ENCODE data around the gene NKRF. TPM values are rescaled to one million over a fixed set of nuclear protein-coding genes. Genes with fewer than 3 reads are reported as not detected.

NKRF gene
- polyA plus RNA-seq, 1 of the 3 experiments (the other 2 are of a cell fraction) = 3.2 TPM

DNA sequence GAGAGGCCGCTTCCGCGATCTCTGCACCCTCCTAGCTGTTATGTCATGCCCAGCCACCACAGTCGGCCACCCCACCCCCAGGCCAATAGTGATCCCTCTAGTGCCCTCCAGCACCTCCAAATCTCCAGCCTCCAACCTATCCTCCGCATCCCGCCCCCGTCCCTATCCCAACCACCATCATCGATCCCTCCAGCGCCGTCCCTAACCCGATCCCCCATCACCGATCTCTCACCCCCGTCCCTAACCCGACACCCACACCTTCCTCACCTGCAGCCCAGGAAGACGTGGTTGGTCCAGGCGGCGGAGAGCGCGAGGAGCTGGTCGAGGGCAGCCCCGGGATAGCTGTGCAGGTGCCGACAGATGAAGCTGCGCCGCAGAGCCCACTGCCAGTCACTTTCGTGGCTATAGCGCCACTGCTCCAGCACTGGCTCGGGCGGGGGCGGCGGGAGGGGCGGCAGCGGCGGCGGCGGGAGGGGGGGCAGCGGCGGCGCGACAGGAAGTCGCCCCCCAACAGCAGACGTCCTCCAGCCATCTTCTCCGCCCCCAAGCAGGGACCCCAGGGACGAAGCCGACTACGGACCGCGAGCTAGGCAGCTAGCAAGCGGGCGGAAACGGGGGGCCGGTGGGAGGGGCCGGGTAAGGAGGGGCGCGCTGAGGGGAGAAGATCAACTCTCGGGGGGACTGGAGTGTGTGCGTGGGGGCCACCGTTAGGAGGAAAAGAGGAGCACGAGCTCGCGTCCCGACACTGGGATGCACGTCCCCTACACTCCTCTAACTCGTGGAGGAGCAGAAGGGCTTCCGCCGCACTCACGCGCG, 552 bp downstream of the NKRF start:
- TF ChIP-seq, protein P1, sequence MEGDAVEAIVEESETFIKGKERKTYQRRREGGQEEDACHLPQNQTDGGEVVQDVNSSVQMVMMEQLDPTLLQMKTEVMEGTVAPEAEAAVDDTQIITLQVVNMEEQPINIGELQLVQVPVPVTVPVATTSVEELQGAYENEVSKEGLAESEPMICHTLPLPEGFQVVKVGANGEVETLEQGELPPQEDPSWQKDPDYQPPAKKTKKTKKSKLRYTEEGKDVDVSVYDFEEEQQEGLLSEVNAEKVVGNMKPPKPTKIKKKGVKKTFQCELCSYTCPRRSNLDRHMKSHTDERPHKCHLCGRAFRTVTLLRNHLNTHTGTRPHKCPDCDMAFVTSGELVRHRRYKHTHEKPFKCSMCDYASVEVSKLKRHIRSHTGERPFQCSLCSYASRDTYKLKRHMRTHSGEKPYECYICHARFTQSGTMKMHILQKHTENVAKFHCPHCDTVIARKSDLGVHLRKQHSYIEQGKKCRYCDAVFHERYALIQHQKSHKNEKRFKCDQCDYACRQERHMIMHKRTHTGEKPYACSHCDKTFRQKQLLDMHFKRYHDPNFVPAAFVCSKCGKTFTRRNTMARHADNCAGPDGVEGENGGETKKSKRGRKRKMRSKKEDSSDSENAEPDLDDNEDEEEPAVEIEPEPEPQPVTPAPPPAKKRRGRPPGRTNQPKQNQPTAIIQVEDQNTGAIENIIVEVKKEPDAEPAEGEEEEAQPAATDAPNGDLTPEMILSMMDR (IDR thresholded peaks at IDR 0.05) = no peak
- TF ChIP-seq SIN3A (IDR thresholded peaks at IDR 0.05; ENCODE audit: borderline replicate concordance, low read depth, low read length) (no peak), NRF1 (IDR thresholded peaks at IDR 0.05; ENCODE audit: low read depth, low read length) (no peak), NFIC (IDR thresholded peaks at IDR 0.05; ENCODE audit: borderline replicate concordance) (no peak), FOSL2 (IDR thresholded peaks at IDR 0.05; ENCODE audit: borderline replicate concordance, low read depth) (no peak), MXI1 (IDR thresholded peaks at IDR 0.05; ENCODE audit: low read depth, low read length) (no peak), RFX5 (IDR thresholded peaks at IDR 0.05; ENCODE audit: low read length) (no peak), TEAD4 (IDR thresholded peaks at IDR 0.05; ENCODE audit: borderline replicate concordance, insufficient read depth) (no peak), GABPA (IDR thresholded peaks at IDR 0.05; ENCODE audit: low read depth) (no peak), CHD2 (IDR thresholded peaks at IDR 0.05; ENCODE audit: low read length, partially characterized antibody) (no peak), FOXJ3 (CRISPR knock-in tag; IDR thresholded peaks at IDR 0.05) (no peak), RAD21 (IDR thresholded peaks at IDR 0.05; ENCODE audit: low read length) (no peak), RCOR1 (IDR thresholded peaks at IDR 0.05; ENCODE audit: low read length) (no peak), SMC3 (IDR thresholded peaks at IDR 0.05; ENCODE audit: low read depth, low read length) (no peak)
- TF ChIP-seq, protein P2, sequence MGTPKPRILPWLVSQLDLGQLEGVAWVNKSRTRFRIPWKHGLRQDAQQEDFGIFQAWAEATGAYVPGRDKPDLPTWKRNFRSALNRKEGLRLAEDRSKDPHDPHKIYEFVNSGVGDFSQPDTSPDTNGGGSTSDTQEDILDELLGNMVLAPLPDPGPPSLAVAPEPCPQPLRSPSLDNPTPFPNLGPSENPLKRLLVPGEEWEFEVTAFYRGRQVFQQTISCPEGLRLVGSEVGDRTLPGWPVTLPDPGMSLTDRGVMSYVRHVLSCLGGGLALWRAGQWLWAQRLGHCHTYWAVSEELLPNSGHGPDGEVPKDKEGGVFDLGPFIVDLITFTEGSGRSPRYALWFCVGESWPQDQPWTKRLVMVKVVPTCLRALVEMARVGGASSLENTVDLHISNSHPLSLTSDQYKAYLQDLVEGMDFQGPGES (IDR thresholded peaks at IDR 0.05; ENCODE audit: low read depth, low read length) = no peak
- TF ChIP-seq, protein P3, sequence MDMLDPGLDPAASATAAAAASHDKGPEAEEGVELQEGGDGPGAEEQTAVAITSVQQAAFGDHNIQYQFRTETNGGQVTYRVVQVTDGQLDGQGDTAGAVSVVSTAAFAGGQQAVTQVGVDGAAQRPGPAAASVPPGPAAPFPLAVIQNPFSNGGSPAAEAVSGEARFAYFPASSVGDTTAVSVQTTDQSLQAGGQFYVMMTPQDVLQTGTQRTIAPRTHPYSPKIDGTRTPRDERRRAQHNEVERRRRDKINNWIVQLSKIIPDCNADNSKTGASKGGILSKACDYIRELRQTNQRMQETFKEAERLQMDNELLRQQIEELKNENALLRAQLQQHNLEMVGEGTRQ (IDR thresholded peaks at IDR 0.05; ENCODE audit: borderline replicate concordance, low read depth, low read length) = no peak
- TF ChIP-seq, protein P4, sequence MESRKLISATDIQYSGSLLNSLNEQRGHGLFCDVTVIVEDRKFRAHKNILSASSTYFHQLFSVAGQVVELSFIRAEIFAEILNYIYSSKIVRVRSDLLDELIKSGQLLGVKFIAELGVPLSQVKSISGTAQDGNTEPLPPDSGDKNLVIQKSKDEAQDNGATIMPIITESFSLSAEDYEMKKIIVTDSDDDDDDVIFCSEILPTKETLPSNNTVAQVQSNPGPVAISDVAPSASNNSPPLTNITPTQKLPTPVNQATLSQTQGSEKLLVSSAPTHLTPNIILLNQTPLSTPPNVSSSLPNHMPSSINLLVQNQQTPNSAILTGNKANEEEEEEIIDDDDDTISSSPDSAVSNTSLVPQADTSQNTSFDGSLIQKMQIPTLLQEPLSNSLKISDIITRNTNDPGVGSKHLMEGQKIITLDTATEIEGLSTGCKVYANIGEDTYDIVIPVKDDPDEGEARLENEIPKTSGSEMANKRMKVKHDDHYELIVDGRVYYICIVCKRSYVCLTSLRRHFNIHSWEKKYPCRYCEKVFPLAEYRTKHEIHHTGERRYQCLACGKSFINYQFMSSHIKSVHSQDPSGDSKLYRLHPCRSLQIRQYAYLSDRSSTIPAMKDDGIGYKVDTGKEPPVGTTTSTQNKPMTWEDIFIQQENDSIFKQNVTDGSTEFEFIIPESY (IDR thresholded peaks at IDR 0.05; ENCODE audit: borderline replicate concordance, low read depth) = no peak
- TF ChIP-seq, protein P5, sequence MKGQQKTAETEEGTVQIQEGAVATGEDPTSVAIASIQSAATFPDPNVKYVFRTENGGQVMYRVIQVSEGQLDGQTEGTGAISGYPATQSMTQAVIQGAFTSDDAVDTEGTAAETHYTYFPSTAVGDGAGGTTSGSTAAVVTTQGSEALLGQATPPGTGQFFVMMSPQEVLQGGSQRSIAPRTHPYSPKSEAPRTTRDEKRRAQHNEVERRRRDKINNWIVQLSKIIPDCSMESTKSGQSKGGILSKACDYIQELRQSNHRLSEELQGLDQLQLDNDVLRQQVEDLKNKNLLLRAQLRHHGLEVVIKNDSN (IDR thresholded peaks at IDR 0.05; ENCODE audit: borderline replicate concordance, low read depth) = no peak
- TF ChIP-seq, protein P6, sequence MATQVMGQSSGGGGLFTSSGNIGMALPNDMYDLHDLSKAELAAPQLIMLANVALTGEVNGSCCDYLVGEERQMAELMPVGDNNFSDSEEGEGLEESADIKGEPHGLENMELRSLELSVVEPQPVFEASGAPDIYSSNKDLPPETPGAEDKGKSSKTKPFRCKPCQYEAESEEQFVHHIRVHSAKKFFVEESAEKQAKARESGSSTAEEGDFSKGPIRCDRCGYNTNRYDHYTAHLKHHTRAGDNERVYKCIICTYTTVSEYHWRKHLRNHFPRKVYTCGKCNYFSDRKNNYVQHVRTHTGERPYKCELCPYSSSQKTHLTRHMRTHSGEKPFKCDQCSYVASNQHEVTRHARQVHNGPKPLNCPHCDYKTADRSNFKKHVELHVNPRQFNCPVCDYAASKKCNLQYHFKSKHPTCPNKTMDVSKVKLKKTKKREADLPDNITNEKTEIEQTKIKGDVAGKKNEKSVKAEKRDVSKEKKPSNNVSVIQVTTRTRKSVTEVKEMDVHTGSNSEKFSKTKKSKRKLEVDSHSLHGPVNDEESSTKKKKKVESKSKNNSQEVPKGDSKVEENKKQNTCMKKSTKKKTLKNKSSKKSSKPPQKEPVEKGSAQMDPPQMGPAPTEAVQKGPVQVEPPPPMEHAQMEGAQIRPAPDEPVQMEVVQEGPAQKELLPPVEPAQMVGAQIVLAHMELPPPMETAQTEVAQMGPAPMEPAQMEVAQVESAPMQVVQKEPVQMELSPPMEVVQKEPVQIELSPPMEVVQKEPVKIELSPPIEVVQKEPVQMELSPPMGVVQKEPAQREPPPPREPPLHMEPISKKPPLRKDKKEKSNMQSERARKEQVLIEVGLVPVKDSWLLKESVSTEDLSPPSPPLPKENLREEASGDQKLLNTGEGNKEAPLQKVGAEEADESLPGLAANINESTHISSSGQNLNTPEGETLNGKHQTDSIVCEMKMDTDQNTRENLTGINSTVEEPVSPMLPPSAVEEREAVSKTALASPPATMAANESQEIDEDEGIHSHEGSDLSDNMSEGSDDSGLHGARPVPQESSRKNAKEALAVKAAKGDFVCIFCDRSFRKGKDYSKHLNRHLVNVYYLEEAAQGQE (IDR thresholded peaks at IDR 0.05; ENCODE audit: low read depth, low read length) = no peak
- TF ChIP-seq, protein P7, sequence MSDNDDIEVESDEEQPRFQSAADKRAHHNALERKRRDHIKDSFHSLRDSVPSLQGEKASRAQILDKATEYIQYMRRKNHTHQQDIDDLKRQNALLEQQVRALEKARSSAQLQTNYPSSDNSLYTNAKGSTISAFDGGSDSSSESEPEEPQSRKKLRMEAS (IDR thresholded peaks at IDR 0.05; ENCODE audit: low read depth) = no peak
- Histone ChIP-seq H2AFZ (ENCODE audit: low read depth) (no peak overlapping the region), H3K27me3 (ENCODE audit: insufficient read depth) (peaks cover 10% of the 10 kb centered on the region; the same call in 1 of the 2 replicates), H3K4me2 (peak overlapping the region; percentile 66), H3K9me2 (no peaks in the 10 kb centered on the region), H3K27ac (ENCODE audit: low read depth in 2 of 2, low read length in 1 of 2) (peak overlapping the region; percentile 61 to 86; a peak in 3 of 4 replicates), H3K9ac (peak overlapping the region; percentile 71; the same call in 1 of the 2 replicates), H3K4me1 (ENCODE audit: control insufficient read depth in 1 of 2, insufficient read depth in 2 of 2, low read depth in 1 of 2, low read length in 1 of 2) (no peaks in the 10 kb centered on the region; a peak in 1 of 4 replicates), H3F3A (replicated peaks; ENCODE audit: insufficient read depth) (no peaks in the 10 kb centered on the region), H4K20me1 (ENCODE audit: insufficient read depth) (0 out of 2 replicates have a peak, but pooled peaks cover 6% of the 10 kb centered on the region), H3K4me3 (ENCODE audit: low read depth in 2 of 2, low read length in 1 of 2) (peak overlapping the region; percentile 65 to 70), H3K36me3 (replicated peaks in 1 of 2; ENCODE audit: control insufficient read depth in 1 of 2, insufficient read depth in 2 of 2, low read length in 1 of 2) (no peaks in the 10 kb centered on the region), H3K9me3 (no peaks in the 10 kb centered on the region), H3K79me2 (ENCODE audit: insufficient read depth) (peaks cover 44% of the 10 kb centered on the region)
- DNase-seq = peak; percentile 69
- 16% methylated on average over 30 of the region's 68 CpGs for WGBS (ENCODE audit: low lambda C conversion rate)
- ChIA-PET POLR2A (interaction anchor here (0.8 kb wide), 1 partner anchor 40 kb away, joined by 3 read pairs; no protein-coding TSS in a partner anchor), CTCF (interaction anchor here (0.6 to 2.3 kb wide), 3 partner anchors 19 to 124 kb away, joined by 3 to 10 read pairs (median 4); no protein-coding TSS in a partner anchor)

All from SK-N-SH (cell line).